Stimulated activated CD4-positive, alpha-beta T cell treated with anti-CD3 and anti-CD28 coated beads, Interleukin-4, amount 100 ng/mL, for 48 hours (primary cell): ENCODE data around the gene ARHGAP30.

Source experiments
- DNase-seq, 2 donors: peaks; one replicate each; pipeline ENCODE4 v3.0.0-alpha.2; 2020; ENCODE audit warnings: low read depth in 2 of 2

ARHGAP30 gene

DNA sequence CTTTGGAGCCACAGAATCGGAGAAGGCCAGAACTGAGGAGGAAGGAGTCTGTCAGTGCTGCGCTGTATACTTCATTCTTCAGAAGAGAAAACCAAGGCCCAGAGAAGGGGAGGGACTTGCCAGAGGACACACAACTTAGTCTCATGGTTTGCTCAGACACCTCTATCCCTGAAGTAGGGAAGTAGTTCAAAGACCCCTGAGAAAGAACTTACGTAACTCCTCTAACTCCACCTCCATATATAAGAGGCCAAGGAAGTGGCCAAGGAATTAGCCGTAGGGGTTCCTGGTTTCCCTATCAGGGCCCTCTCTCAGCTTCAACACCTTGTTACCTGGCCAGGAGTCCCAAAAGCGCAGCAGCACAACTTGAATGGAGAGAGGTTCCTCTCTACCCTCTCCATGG, 20.2 kb upstream of the ARHGAP30 start:
- DNase-seq = no peak

DNA sequence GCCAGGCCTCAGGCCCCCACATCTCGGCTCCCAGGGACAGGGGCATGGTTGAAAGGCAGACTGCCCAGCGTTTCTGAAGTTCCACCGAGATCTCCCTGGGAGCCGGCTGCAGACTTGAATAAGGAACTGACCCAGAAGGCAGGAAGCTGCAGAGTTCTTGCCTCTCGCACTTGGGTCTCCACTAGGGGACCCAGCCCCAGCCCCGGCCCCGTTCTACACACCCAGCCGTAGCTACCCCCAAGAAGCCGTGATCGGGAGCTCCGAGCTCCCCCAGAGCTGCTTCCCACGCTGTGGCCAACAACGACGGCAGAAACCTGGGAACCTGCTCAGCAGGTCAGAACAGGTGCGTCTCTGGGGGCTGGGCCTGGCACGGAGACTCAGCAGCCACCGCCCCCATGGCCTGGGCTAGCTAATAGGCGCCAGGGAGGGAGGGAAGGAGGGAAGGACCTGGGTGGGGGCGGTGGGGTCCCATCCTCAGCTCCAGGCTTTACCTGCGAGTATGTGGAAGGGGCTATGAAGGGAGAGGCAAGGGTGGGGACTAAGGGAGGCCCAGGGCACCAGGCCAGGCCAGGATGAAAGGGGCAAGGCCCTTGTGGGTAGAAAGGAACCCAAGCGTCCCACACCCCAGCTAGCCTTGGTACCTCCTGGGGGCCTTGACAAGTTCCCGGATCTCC, 19.7 kb upstream of the ARHGAP30 start, which contains the start of gene NECTIN4:
Gene NECTIN4 (minus strand): TSS at position 308 of the 674 bp plus-strand sequence. CDS start 262 bp downstream, at position 46.
- DNase-seq = no peak

DNA sequence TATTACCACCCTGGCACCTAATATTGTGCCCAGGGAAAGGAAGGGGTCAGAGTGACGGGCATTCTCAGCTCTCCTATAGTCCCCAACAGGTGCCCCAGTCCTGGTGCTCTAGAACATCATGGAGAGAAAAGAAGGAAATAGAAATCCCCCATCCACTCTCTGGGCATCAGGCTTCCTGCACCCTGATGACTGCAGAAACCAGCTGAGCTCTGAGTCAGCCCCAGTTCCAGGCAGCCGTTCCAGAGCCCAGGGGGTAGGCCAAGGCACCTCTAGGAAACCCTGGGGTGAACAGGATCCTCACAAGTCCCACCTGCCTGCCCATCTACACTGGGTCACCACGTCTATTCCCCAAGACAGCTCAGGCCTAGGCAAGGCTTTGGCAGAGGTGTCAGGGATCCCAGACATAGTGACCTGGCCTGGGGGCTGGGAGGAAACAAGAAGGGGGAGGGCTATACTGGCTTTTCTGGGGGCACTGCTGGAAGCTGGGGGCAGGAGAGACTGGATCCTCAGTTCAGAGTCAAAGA, 19.0 kb upstream of the ARHGAP30 start:
- DNase-seq = no peak

DNA sequence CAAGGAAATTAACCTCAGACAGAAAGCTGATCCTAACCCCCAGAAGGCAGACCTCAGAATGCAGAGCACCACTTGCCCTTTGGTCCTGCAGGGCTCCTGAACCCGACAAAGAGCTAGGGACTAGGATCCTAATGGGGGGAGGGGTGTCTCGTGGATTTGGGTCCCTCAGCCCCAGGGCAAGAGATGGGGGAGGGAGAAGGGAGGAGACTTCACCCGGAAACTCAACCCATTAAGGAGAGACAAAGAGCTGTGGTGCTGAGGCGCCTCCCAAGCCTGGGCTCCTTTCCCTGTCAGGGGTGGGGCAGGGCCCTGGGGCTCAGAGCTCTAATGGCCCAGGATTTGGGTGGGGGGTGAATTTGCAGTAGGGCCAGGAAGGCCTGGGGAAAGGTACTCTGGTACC, 16.8 kb upstream of the ARHGAP30 start:
- DNase-seq = no peak

DNA sequence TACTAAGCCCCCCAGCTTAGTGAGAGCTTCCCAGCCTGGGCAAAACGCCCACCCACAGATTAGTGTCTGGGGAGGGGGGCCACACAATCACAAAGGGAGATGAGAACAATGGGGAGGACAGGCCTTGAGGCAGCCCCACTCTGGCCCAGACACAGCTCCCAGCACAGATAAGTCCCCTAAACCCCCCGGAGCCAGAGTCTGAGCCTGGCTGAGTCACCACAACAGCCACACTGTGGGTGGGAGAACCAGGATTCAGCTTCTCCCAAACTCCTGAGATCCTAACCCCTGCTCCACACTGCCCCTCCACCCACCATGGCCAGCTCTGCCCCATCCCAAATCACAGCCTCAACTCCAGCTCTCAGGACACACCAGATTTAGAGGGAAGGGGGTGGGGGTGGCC, 15.5 kb upstream of the ARHGAP30 start:
- no peak for DNase-seq

GRCh38 chr1:161084597-161084988, 14.9 kb upstream of the ARHGAP30 start:
- no peak for DNase-seq

- no peak for DNase-seq
Observed at GRCh38 chr1:161083748-161084596, 14.3 kb upstream of the ARHGAP30 start.

GRCh38 chr1:161082996-161083747, 13.5 kb upstream of the ARHGAP30 start:
- DNase-seq = no peak

DNA sequence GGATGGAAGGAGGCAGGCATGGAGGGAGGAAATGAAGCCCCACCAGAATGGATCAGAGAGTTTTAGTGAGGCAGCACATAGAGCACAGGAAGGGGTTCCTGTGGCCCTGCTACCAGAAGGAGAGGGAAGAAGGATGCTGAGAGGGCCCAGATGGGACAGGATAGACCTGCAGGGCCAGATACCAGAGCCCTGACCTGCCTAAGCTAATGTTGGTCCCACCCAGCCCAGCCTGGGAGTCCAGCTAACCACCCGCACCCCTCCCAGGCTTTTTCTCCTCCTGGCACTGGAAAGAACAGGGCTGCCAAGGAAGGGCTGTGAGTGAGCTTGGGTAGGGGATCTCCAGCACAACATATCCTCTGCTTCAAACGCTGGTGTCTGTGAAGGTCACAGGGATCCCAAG, 12.8 kb upstream of the ARHGAP30 start:
- no peak for DNase-seq

DNA sequence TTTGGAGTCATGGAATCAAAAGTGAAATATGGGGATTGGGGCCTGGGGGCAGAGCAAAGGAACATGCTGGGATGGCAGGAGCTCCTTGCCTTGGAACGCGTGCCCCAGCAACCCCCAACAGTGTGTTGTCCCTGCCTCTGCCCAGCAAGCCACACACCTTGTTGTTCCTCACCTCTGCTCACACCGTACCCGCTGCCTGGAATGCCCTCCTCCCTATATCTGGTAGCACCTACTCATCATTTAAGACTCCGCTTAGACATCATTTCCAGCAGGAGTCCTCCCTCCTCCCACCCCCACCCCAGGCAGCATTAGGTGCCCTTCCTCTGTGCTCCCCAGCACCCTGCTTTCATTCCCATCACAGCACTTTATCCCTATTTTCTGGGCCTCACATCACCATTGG, 11.8 kb upstream of the ARHGAP30 start:
- DNase-seq = no peak

- DNase-seq = no peak
Observed at GRCh38 chr1:161080441-161081405, 11.0 kb upstream of the ARHGAP30 start.

DNA sequence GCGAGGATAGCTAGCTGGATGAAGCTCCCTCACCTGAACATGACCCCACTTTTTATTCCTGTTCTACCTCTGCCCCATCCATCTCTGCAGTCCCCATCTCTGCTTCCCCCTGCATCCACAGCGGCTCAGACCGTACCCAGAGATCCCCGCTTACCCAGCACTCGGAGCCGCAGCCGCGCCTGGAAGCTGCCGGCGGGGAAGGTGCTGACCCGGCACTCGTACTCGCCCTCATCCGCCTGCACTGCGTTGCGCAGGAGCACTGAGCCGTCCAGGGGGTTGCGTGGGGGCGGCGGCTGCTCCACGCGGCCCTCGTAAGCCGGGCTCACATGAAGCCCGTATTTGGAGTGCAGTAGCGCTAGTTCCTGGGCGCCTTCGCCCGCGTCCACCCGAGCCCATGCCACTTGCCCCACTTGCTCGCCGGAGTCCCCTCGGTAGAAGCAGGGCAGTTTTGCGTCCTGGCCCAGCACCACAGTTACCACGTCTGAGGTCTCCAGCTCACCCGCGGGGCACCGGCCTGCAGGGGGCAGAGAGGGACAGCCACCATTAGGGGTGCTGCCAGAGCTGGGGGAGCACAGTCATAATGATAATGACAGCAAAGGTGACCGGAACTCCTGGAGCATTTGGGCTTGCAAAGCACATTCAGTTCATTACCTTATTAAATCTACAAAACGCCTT, 9.9 kb upstream of the ARHGAP30 start:
- no peak for DNase-seq

DNA sequence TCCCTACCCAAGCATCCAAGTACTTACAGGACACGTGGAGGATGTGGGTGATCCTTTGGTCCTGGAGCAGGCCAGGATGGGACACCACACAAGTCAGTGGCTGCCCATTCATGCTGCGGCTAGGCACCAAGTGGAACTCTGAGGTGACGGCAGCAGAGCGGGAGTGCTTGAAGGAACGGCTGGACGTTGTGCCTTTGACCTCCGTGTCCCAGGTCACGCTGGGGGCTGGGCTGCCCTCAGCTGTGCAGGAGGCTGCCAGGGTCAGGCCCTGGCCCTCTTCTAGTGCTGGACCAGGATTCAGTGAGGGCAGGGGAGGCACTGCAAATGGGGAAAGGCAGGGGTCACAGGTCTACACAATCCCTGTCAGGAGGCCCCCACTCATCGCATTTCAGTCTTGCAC, 7.7 kb upstream of the ARHGAP30 start:
- no peak for DNase-seq

DNA sequence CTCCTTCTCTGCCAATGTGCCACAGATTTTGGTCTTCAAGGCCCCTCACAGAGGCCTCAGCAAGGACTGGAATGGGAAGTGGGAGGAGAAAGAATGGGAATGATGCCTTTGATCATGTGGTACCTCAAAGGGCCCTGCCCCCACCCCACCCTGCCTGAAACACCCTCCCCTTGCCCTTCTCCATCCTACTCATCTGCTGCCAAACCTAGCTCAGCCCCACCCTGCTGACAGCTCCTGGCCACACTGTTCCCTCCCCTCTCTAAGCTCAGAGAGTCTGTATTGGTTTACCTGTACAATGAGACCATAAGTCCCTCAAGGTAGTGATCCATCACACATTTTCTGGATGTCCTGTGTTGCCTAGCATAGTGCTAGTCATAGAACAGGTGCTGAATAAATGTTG, 6.7 kb upstream of the ARHGAP30 start:
- DNase-seq = no peak

GRCh38 chr1:161074676-161075368, 5.1 kb upstream of the ARHGAP30 start:
- no peak for DNase-seq

- DNase-seq = no peak
Observed at GRCh38 chr1:161073474-161074121, 3.9 kb upstream of the ARHGAP30 start.

DNA sequence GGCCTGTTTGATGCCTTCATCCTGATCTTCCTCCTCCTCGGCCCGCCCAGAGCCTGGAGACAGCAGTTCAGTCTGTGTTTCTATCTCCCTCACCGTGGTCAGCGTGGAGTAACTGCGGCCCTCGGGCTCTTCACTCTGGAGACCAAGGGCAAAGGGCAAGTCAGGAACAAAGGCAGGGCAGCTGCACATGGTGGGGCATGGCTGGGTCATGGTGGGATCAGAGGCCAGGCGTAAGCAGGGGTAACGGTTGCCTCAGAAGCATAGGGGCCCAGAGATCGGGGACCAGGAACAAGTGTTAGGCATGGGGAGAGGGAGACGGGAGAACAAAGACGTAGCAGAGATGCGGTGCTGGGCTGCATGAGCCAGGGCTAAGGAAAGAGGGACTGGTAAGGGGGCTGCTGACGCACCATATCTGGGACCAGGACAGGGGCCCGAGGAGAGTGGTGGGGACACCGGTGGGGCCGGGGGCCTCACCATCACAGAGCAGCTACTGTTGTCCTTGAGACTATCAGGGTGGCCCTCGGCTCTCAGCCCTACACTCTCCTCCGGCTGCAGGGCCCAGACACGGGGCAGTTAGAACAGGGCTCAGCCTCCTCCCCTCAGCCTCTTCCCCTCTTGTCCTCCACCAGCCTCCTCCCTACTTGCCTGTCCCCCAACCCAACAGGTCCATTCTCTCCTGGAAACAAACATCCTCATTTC, 3.2 kb upstream of the ARHGAP30 start:
- DNase-seq = no peak

GRCh38 chr1:161071886-161072371, 2.2 kb upstream of the ARHGAP30 start:
- DNase-seq = peak; percentile 26 to 28

- no peak for DNase-seq
Observed at GRCh38 chr1:161070761-161071160, 1.1 kb upstream of the ARHGAP30 start.
